SK-N-MC (cell line): ENCODE data around the gene ARHGEF33.

Experiments
- EZH2 ChIP-seq: fragments of 200-600 bp; sonication (generic); IDR thresholded peaks from one replicate; pipeline ENCODE4 v1.6.1; 2017; ENCODE audit warnings: antibody characterized with exemption
- POLR2AphosphoS5 ChIP-seq: IDR thresholded peaks from 2 replicates; pipeline ENCODE4 v1.6.1; 2012; ENCODE audit warnings: mild to moderate bottlenecking, low read depth, low read length, borderline replicate concordance

- TF ChIP-seq POLR2AphosphoS5, result no peak
- TF ChIP-seq EZH2, result no peak
These were observed 18.2 kb upstream of the ARHGEF33 start for GRCh38 chr2:38871432-38871831.
